Mucosa of descending colon (tissue), 3 donors: ENCODE data around the gene KIF6. TPM values are rescaled to one million over a fixed set of nuclear protein-coding genes. Genes with fewer than 3 reads are reported as not detected.

Source experiments
- ATAC-seq: fragments of 200-7000 bp; cut with Tn5 transposase; one replicate; pipeline ENCODE4 v1.9.1; 2020; ENCODE audit warnings: mild to moderate bottlenecking, moderate library complexity
- DNase-seq, 3 donors: peaks; one replicate each; pipeline ENCODE4 v3.0.0-alpha.2; 2020
- H3K36me3 ChIP-seq: fragments of 200-600 bp; one replicate; pipeline ENCODE4 v1.8.0; 2021; ENCODE audit warnings: low read depth, mild to moderate bottlenecking
- H3K4me1 ChIP-seq: fragments of 200-600 bp; one replicate; pipeline ENCODE4 v1.8.0; 2021; ENCODE audit warnings: low read depth, mild to moderate bottlenecking
- H3K4me3 ChIP-seq: fragments of 200-600 bp; one replicate; pipeline ENCODE4 v1.8.0; 2021; ENCODE audit warnings: mild to moderate bottlenecking
- H3K9me3 ChIP-seq: fragments of 200-600 bp; one replicate; pipeline ENCODE4 v1.8.0; 2021; ENCODE audit warnings: mild to moderate bottlenecking
- intact Hi-C, 2 donors: fragments of 100-400 bp; cut with DNase I in 1 of 2; cut with micrococcal nuclease in 1 of 2; formaldehyde crosslinking; loops; one replicate each; pipeline versions ENCODE4 v1.11.0 to v1.11.1; 2022; cut with DNase I, micrococcal nuclease
- total RNA-seq, 3 donors: library from RNA; stranded (reverse); fragmentation: NEBNext Ultra II Directional in 2 of 3; extraction: Animal tissue kit (Norgen Biotek cat#: 25700) in 2 of 3; gene quantifications; one replicate each; pipeline versions ENCODE4 v1.2.1 to v1.2.4, GENCODE V29; 2021 to 2023
- TF ChIP-seq, protein P1 (sequence below): fragments of 200-600 bp; IDR thresholded peaks from one replicate; pipeline ENCODE4 v1.8.0; 2022; ENCODE audit warnings: antibody characterized with exemption, mild to moderate bottlenecking
- donor health status: DM: no; HTN: no; CAD: no; lungs with moderate emphysema.
- donor health status: DM: no; HTN: no; CAD: no.
- donor health status: DM: no; HTN: yes; CAD: no.

Gene KIF6
- total RNA-seq, 3 donors from 2014 or later: 0.24 to 0.85 (median 0.52) TPM

DNA sequence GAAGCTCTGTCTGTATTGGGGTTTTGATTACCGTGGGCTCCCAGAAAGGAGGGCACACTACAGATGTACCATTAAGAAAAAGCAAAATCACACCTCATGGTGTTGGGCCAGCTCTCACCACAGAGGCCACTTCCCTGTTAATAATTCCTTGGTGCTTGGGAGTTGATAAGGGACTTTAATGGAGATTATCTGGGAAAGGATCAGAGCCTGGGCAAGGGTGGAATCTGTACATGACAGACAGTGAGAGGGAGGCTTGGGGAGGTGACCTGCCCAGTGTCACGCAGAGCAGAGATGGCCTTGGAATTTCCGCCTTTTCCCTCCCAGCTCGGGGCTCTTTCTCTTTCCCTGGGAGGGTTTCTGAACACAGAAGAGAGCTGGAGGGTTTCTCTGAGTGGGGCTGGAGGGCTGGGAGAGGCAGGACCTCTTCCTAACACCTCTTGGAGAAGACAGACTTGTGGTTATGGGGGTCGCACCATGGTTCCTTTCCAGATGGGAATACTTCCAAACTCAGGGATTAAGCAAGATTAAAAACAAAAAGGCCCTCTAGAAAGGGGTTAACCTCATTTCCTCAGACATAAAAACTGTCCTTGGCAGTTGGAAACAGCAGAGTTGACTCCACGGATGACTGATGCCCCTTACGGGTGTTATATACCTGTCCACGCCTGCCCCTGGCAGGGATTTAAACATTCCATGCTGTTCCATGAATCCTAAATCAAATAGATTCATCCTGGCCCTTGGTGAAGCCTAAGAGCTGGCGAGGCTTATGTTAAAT lies 385.9 kb downstream of the KIF6 start:
- no peak for DNase-seq
- ATAC-seq: no peak
- Histone ChIP-seq H3K36me3 (no peaks in the 10 kb centered on the region), H3K9me3 (no peaks in the 10 kb centered on the region), H3K4me3 (no peak overlapping the region), H3K4me1 (no peaks in the 10 kb centered on the region)
- intact Hi-C loops: no loop called here
- TF ChIP-seq, protein P1, sequence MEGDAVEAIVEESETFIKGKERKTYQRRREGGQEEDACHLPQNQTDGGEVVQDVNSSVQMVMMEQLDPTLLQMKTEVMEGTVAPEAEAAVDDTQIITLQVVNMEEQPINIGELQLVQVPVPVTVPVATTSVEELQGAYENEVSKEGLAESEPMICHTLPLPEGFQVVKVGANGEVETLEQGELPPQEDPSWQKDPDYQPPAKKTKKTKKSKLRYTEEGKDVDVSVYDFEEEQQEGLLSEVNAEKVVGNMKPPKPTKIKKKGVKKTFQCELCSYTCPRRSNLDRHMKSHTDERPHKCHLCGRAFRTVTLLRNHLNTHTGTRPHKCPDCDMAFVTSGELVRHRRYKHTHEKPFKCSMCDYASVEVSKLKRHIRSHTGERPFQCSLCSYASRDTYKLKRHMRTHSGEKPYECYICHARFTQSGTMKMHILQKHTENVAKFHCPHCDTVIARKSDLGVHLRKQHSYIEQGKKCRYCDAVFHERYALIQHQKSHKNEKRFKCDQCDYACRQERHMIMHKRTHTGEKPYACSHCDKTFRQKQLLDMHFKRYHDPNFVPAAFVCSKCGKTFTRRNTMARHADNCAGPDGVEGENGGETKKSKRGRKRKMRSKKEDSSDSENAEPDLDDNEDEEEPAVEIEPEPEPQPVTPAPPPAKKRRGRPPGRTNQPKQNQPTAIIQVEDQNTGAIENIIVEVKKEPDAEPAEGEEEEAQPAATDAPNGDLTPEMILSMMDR: no peak

DNA sequence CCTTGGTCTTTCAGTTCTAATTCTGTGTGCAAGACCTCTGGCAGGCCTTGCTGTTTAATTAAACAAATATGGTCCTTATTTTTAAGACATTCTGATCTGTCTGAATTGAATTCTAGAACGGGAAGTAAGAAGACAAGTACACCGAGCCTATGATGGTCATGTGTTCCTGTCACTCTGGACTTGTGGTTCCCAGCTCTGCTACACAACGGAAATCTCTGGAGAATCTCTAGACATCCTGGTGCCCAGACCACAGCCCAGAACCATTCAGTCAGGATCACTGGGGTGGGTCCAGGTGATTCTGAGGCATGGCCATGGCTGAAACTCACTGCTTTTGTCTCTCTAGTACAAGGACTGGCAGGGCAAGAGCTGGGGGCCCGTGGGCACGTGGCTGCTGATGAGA lies 386.8 kb downstream of the KIF6 start:
- Histone ChIP-seq H3K4me3 (no peak overlapping the region), H3K9me3 (no peaks in the 10 kb centered on the region), H3K36me3 (no peaks in the 10 kb centered on the region), H3K4me1 (no peaks in the 10 kb centered on the region)
- intact Hi-C loops: no loop called here
- DNase-seq: no peak
- ATAC-seq: no peak
- TF ChIP-seq, protein P1: no peak

DNA sequence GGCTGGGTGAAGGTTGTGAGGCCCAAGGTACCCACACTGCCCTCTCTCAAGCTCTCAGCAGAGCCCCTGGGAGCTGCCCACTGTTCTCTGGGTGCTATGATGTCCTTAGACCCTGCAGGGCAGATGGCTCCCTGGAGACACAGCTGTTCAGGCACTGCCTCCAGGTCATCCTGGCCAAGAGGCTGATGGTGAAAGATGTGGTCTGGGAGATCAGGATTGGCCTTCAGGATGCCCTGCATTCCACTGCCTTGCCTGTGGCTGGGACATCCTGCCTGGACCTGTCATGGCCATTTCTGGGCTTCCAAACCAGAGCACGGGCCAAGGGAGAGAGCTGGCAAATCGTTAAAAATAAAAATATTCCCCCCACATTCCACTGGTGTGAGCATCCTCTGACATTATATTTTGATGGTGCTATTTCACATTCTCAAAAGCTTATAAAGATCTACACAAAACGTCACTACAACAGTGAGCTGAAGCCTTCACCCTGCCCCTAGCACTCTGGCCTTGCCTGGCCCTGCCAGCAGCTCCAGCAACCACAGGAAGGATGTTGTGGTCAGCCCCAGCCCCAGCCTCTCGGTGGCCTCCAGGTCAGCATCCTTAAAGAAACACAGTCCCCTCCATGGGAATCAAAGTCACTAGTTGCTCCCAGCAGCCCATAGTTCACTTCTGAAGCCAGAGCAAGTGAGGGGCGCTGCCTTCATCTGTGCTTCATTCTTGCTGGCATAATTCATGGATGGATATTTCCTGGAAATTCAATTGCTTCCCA lies 389.2 kb downstream of the KIF6 start:
- DNase-seq (no peak), ATAC-seq (peak; percentile 51)
- TF ChIP-seq, protein P1: no peak
- no peak overlapping the region for H3K4me3 ChIP-seq
- H3K36me3 ChIP-seq: no peaks in the 10 kb centered on the region
- H3K9me3 ChIP-seq: no peaks in the 10 kb centered on the region
- intact Hi-C loops: no loop called here
- H3K4me1 ChIP-seq: no peaks in the 10 kb centered on the region

DNA sequence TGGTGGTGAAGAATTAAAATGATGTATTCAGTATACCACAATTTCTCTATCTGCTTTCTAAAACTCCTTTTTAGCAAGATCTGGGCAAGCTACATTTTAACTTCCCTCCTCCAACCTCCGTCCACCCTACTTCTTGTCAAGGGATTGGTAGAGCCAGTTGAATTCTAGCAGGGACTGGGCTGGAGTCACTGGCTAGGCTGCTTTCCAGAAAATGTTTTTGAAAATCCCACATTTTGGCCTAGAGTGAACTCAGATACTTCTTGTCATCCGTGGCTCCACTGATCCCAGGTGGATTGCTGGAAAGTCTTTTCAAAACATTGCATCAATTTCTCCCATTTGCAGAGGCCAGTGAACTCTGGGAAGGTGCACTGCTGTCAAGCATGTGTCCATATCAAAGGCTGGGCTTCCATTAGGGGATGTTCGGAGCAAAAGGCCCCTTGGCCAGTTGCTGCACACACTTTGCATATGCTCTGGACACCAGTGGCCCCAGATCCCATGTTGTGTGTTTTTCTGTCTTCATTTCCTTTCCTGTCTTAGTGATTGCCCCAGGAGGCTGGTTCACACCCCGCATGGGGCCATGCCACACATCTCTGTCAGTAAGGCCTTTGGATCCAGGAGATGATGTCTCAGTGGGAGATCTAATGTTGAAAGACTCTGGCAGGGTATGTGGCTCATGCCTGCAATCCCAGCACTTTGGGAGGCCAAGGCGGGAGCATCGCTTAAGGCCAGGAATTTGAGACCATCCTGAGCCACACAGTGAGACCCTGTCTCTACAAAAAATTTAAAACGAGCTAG lies 391.4 kb downstream of the KIF6 start:
- DNase-seq (no peak), ATAC-seq (no peak)
- H3K4me1 ChIP-seq: no peaks in the 10 kb centered on the region
- TF ChIP-seq, protein P1: no peak
- intact Hi-C loops: no loop called here
- H3K4me3 ChIP-seq: no peak overlapping the region
- H3K9me3 ChIP-seq: no peaks in the 10 kb centered on the region
- H3K36me3 ChIP-seq: no peaks in the 10 kb centered on the region

DNA sequence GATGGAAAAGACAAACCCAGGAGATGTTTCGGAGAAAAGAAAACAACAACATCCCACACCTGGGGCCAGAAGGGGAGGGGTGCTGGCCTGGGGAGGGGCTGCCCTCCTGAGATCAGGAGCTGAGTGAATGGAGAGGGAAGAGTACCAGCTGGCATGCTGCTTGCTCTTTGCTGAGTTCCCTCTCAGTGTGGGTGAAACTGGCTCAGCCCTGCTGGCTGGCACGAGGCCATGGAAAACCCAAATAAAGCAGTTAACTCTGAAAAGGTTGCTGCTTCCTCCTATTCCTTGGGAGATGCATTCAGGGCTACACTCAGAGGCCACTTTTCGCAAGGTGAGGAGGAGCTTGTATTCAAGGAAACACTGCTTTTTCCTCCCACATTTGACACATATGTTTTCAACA lies 394.7 kb downstream of the KIF6 start:
- Histone ChIP-seq H3K9me3 (no peaks in the 10 kb centered on the region), H3K4me1 (no peaks in the 10 kb centered on the region), H3K4me3 (no peak overlapping the region), H3K36me3 (no peaks in the 10 kb centered on the region)
- TF ChIP-seq, protein P1: no peak
- intact Hi-C loops: no loop called here
- ATAC-seq (no peak), DNase-seq (no peak)
